ENCODE data around the gene GRM5. TPM values are rescaled to one million over a fixed set of nuclear protein-coding genes. Genes with fewer than 3 reads are reported as not detected.

Gene GRM5
- total RNA-seq, 1 donor from 2014 or later = not detected

- no peaks in the 10 kb centered on the region for H3K4me1 Mint-ChIP-seq (ENCODE audit: low read depth, unreplicated experiment)
- H3K4me3 Mint-ChIP-seq (ENCODE audit: unreplicated experiment) = no peak overlapping the region
- TF ChIP-seq CTCF (IDR thresholded peaks at IDR 0.05; ENCODE audit: partially characterized antibody, unreplicated experiment) = no peak
- no peak for DNase-seq
- no peaks in the 10 kb centered on the region for H3K9me3 Mint-ChIP-seq (ENCODE audit: unreplicated experiment)
- H3K36me3 Mint-ChIP-seq (ENCODE audit: unreplicated experiment) = no peaks in the 10 kb centered on the region
- no peak overlapping the region for H3K27ac Mint-ChIP-seq (ENCODE audit: unreplicated experiment)
- no peaks in the 10 kb centered on the region for H3K27me3 Mint-ChIP-seq (ENCODE audit: unreplicated experiment)
These were observed 256.7 kb downstream of the GRM5 start for GRCh38 chr11:88809126-88809525.

- no peaks in the 10 kb centered on the region for H3K4me1 Mint-ChIP-seq (ENCODE audit: low read depth, unreplicated experiment)
- DNase-seq = no peak
- H3K27me3 Mint-ChIP-seq (ENCODE audit: unreplicated experiment) = no peaks in the 10 kb centered on the region
- H3K9me3 Mint-ChIP-seq (ENCODE audit: unreplicated experiment) = no peaks in the 10 kb centered on the region
- H3K27ac Mint-ChIP-seq (ENCODE audit: unreplicated experiment) = no peak overlapping the region
- H3K4me3 Mint-ChIP-seq (ENCODE audit: unreplicated experiment) = no peak overlapping the region
- TF ChIP-seq CTCF (IDR thresholded peaks at IDR 0.05; ENCODE audit: partially characterized antibody, unreplicated experiment) = no peak
- H3K36me3 Mint-ChIP-seq (ENCODE audit: unreplicated experiment) = no peaks in the 10 kb centered on the region
These were observed 258.4 kb downstream of the GRM5 start for GRCh38 chr11:88807349-88807748.

GRCh38 chr11:88806410-88806809 lies 259.4 kb downstream of the GRM5 start:
- Mint-ChIP-seq H3K4me1 (ENCODE audit: low read depth, unreplicated experiment) (no peaks in the 10 kb centered on the region), H3K27me3 (ENCODE audit: unreplicated experiment) (no peaks in the 10 kb centered on the region), H3K36me3 (ENCODE audit: unreplicated experiment) (no peaks in the 10 kb centered on the region), H3K4me3 (ENCODE audit: unreplicated experiment) (no peak overlapping the region), H3K9me3 (ENCODE audit: unreplicated experiment) (no peaks in the 10 kb centered on the region), H3K27ac (ENCODE audit: unreplicated experiment) (no peak overlapping the region)
- no peak for DNase-seq
- no peak for TF ChIP-seq CTCF (IDR thresholded peaks at IDR 0.05; ENCODE audit: partially characterized antibody, unreplicated experiment)

- H3K27ac Mint-ChIP-seq (ENCODE audit: unreplicated experiment) = no peak overlapping the region
- no peak for TF ChIP-seq CTCF (IDR thresholded peaks at IDR 0.05; ENCODE audit: partially characterized antibody, unreplicated experiment)
- no peak for DNase-seq
- H3K27me3 Mint-ChIP-seq (ENCODE audit: unreplicated experiment) = no peaks in the 10 kb centered on the region
- no peaks in the 10 kb centered on the region for H3K4me1 Mint-ChIP-seq (ENCODE audit: low read depth, unreplicated experiment)
- H3K4me3 Mint-ChIP-seq (ENCODE audit: unreplicated experiment) = no peak overlapping the region
- H3K36me3 Mint-ChIP-seq (ENCODE audit: unreplicated experiment) = no peaks in the 10 kb centered on the region
- no peaks in the 10 kb centered on the region for H3K9me3 Mint-ChIP-seq (ENCODE audit: unreplicated experiment)
These were observed 264.2 kb downstream of the GRM5 start for GRCh38 chr11:88801484-88802123.

- no peak for TF ChIP-seq CTCF (IDR thresholded peaks at IDR 0.05; ENCODE audit: partially characterized antibody, unreplicated experiment)
- H3K36me3 Mint-ChIP-seq (ENCODE audit: unreplicated experiment) = no peaks in the 10 kb centered on the region
- H3K27ac Mint-ChIP-seq (ENCODE audit: unreplicated experiment) = no peak overlapping the region
- H3K27me3 Mint-ChIP-seq (ENCODE audit: unreplicated experiment) = no peaks in the 10 kb centered on the region
- DNase-seq = no peak
- no peak overlapping the region for H3K4me3 Mint-ChIP-seq (ENCODE audit: unreplicated experiment)
- H3K9me3 Mint-ChIP-seq (ENCODE audit: unreplicated experiment) = no peaks in the 10 kb centered on the region
- H3K4me1 Mint-ChIP-seq (ENCODE audit: low read depth, unreplicated experiment) = no peaks in the 10 kb centered on the region
These were observed 265.8 kb downstream of the GRM5 start for GRCh38 chr11:88799771-88800500.

All from glutamatergic neuron (in vitro differentiated cells).